Hepatocyte (in vitro differentiated cells): ENCODE measurements around the gene THSD4.

ENCODE experiments used
- CTCF ChIP-seq: fragments of 200-600 bp; sonication (generic); IDR thresholded peaks from 2 replicates; pipeline ENCODE4 v1.5.1; 2016; ENCODE audit warnings: antibody characterized with exemption, mild to moderate bottlenecking; ENCODE audit not compliant: poor library complexity
- EZH2 ChIP-seq: fragments of 200-600 bp; sonication (generic); IDR thresholded peaks from 2 replicates; pipeline ENCODE4 v1.6.1; 2016; ENCODE audit warnings: antibody characterized with exemption, mild to moderate bottlenecking, borderline replicate concordance

DNA sequence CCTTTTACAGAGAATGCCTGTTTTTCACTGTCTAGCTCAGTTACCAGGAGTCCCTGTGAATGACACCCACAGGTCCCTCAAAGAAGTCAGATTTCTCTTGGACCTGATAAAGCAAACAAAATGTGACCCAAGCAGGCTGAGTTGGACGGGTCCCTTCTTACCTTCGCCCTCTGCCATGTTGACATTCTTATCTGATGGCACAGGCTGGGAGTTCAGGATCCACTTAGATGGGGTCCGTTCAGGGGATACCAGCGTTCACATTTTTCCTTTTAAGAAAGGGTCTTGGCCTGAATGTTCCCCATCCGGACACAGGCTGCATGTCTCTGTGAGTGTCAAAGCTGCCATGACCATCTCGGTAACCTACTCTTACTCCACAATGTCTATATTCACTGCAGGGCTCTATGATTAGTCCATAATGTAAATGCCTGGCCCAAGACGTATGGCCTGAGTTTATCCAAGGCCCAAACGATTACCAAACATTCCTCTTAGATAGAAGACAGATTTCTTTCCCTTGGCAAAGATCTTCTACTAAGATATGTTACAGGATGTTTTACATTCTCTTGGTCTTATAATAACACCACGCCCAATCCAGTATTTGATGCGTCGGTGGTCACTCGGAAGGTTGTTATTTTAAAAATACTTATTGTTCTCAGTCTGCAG, 179.1 kb downstream of the THSD4 start:
- TF ChIP-seq EZH2 (no peak), CTCF (no peak)
